HG02610 (cell line): ENCODE data around the gene RTN4.
"Not testable (repeated sequence)": the region's sequence is repeated elsewhere in the genome, so short reads cannot be mapped to it uniquely, and the experiment has no call there.

Source experiments
- ATAC-seq: cut with Tn5 transposase; IDR thresholded peaks from one replicate; pipeline ENCODE4 v1.9.1; 2021; ENCODE audit warnings: mild to moderate bottlenecking, moderate library complexity; ENCODE audit not compliant: unreplicated experiment

Gene RTN4, protein sequence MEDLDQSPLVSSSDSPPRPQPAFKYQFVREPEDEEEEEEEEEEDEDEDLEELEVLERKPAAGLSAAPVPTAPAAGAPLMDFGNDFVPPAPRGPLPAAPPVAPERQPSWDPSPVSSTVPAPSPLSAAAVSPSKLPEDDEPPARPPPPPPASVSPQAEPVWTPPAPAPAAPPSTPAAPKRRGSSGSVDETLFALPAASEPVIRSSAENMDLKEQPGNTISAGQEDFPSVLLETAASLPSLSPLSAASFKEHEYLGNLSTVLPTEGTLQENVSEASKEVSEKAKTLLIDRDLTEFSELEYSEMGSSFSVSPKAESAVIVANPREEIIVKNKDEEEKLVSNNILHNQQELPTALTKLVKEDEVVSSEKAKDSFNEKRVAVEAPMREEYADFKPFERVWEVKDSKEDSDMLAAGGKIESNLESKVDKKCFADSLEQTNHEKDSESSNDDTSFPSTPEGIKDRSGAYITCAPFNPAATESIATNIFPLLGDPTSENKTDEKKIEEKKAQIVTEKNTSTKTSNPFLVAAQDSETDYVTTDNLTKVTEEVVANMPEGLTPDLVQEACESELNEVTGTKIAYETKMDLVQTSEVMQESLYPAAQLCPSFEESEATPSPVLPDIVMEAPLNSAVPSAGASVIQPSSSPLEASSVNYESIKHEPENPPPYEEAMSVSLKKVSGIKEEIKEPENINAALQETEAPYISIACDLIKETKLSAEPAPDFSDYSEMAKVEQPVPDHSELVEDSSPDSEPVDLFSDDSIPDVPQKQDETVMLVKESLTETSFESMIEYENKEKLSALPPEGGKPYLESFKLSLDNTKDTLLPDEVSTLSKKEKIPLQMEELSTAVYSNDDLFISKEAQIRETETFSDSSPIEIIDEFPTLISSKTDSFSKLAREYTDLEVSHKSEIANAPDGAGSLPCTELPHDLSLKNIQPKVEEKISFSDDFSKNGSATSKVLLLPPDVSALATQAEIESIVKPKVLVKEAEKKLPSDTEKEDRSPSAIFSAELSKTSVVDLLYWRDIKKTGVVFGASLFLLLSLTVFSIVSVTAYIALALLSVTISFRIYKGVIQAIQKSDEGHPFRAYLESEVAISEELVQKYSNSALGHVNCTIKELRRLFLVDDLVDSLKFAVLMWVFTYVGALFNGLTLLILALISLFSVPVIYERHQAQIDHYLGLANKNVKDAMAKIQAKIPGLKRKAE

GRCh38 chr2:55050100-55050994 is at the start of gene RTN4:
Gene RTN4, minus strand, starts transcription at chr2:55050451. Its CDS starts 151 bp downstream, at chr2:55050300.
- peak; percentile 87 for ATAC-seq

DNA sequence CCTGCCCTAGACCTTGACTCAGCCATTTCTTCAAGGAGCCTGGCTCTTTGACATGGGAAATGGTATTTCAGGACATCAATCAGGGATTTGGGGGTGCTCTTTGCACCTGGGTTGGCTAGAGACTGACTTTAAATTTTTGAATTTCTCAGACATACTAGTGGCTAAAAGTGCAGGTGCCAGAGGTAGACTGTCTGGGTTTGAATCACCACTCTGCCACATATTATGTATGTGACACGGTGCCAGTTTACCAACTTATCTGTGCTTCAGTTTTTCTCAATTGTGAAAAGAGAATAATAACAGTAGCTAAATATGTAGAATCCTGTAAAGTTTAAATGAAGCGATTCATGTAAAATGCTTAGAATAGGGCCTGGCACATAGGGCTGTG is 49.2 kb upstream of the RTN4 start:
- ATAC-seq: no peak

- ATAC-seq: no peak
Measured at GRCh38 chr2:55097461-55098410, 47.5 kb upstream of the RTN4 start.

- ATAC-seq: no peak
Measured at GRCh38 chr2:55097082-55097460, 46.8 kb upstream of the RTN4 start.

GRCh38 chr2:55096586-55096985 is 46.3 kb upstream of the RTN4 start:
- ATAC-seq: no peak

DNA sequence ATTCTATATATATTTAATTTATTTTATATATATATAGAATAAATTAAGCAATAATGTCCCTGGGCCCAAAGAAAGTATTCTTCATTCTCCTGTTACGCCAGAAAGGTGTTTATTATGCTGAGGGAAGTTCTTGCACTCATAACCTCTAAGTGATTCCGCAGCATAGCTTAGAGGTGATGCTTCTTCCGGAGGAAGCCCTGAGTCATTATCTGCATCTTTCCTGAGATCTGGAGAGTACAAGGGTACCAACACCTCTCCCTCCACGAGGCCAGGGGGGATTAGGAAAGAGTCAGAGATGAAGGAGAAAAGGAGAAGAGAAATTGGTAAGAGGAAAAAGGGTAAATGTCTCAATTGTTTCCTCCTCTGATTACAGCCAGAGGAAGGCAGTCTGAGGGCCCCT is 43.1 kb upstream of the RTN4 start:
- no peak for ATAC-seq

DNA sequence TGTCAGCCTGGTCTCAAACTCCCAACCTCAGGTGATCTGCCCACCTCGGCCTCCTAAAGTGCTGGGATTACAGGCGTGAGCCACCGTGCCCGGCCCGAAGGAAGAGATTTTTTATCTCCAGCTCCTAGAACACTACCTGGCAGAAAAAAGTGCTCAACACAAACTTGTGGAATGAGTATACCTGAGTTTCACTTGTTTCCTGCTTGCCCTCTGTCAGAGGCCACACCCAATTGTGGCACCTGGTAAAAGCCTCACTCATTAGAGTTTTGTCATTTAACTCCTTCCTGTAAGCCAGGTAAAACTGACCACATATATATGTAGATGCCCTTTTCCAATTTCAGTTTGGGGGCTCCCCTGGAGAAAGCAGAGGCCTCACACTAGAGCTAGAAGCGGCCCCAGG is 42.2 kb upstream of the RTN4 start:
- ATAC-seq: no peak

DNA sequence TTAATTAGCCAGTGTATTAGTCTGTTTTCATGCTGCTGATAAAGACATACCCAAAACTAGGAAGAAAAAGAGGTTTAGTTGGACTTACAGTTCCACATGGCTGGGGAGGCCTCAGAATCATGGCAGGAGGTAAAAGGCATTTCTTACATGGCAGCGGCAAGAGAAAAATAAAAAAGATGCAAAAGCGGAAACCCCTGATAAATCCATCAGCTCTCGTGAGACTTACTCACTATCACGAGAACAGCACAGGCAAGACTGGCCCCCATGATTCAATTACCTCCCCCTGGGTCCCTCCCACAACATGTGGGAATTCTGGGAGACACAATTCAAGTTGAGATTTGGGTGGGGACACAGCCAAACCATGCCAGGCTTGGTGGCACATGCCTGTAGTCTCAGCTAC is 41.4 kb upstream of the RTN4 start:
- ATAC-seq: not testable (repeated sequence)

DNA sequence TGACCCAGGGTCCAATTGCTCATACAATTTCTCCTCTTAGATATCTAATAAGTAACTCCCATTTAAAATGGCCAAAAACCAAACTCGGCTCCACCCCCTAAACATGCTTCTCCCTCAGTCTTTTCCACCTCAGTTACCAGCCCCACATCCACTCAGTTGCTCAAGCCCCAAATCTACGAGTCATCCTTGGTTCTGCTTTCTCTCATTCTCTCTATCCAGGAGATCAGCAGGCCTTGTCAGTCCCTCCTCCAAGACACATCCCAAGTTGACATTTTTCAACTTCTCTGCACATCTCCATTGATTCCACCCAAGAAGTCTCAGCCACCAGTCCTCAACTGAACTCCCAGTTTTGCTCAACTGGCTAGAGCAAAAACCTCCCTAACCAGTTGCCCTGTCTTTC is 40.5 kb upstream of the RTN4 start:
- no peak for ATAC-seq

GRCh38 chr2:55089726-55090125 is 39.5 kb upstream of the RTN4 start:
- no peak for ATAC-seq

DNA sequence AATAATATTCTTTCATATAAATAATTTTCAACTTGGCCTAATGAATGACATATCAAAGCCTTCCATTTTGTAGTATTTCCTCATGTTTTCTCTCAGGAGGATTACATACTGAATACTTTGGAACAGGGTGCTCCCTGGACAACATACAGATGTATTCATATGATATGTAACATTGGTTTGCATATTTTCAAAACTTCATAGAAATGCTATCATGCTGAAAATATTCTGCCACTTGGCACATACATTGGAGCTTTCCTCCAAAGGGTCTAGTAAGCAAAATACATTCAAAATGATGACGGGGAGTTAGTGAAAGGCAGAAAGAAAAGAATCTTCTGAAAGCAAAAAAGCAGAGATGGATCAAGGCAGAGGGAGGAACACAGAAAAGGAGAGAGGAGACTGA is 38.1 kb upstream of the RTN4 start:
- ATAC-seq: no peak

DNA sequence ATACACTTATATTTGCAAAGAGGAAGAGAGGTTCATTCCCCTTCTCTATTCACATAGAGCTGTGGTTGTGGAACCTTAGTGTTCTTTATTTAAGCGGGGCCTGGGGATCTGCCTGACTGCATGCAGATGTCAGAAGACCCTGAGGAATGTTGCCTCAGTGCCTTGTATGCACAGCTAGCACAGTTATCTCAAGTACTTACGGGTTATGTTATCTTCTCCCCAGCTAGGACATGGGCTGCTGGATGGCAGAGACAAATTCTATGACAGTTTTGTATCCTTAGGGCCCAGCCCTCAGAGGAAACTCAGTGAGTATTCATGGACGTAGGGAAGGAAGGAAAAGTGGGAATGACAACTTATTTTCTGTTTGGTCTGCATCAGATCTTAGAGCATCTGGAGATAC is 37.7 kb upstream of the RTN4 start:
- no peak for ATAC-seq

DNA sequence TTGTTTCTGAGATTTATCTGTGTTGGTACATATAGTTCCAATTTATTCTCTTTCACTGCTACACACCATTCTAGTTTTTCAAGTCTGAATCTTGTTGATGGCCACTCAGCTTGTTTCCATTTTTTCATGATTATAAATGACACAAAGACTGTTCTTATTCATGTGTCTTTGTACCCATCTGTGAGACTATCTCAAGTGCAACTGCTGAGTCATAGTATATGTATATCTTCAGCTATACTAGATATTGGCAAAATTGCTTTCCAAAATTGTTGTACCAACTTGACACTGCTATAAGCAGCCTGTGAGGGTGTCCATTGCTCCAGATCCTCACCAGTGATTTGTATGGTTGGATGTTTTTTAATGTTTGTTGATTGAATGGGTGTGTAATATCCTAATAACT is 37.2 kb upstream of the RTN4 start:
- ATAC-seq: no peak

- ATAC-seq: no peak
Measured at GRCh38 chr2:55085113-55086040, 35.1 kb upstream of the RTN4 start.

GRCh38 chr2:55084641-55085040 is 34.4 kb upstream of the RTN4 start:
- ATAC-seq: no peak

- ATAC-seq: no peak
Measured at GRCh38 chr2:55080204-55080738, 30.0 kb upstream of the RTN4 start.

GRCh38 chr2:55078956-55079355 is 28.7 kb upstream of the RTN4 start:
- no peak for ATAC-seq

DNA sequence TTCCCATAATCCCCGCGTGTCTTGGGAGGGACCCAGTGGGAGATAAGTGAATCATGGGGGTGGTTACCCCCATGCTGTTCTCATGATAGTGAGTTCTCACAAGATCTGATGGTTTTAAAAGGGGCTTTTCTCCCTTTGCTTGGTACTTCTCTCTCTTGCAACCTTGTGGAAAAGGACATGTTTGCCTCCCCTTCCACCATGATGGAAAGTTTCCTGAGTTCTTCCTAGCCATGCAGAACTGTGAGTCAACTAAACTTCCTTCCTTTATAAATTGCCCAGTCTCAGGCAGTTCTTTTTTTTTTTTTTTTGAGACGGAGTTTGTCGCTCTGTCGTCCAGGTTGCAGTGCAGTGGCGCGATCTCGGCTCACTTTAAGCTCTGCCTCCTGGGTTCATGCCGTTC is 26.5 kb upstream of the RTN4 start:
- no peak for ATAC-seq
